DMS53 treated with DMSO at 0.1 percent for 48 hours (cell line): ENCODE results near the gene SPATA4.
A peak's percentile ranks its signal among the peaks of the same experiment; 100 is the strongest.
"Not testable (repeated sequence)": the region's sequence is repeated elsewhere in the genome, so short reads cannot be mapped to it uniquely, and the experiment has no call there.

ENCODE experiments used
- DNase-seq: peaks from one replicate; lab custom pipeline; 2025; ENCODE audit not compliant: unreplicated experiment; lab: John Stamatoyannopoulos, UW

SPATA4 gene

DNA sequence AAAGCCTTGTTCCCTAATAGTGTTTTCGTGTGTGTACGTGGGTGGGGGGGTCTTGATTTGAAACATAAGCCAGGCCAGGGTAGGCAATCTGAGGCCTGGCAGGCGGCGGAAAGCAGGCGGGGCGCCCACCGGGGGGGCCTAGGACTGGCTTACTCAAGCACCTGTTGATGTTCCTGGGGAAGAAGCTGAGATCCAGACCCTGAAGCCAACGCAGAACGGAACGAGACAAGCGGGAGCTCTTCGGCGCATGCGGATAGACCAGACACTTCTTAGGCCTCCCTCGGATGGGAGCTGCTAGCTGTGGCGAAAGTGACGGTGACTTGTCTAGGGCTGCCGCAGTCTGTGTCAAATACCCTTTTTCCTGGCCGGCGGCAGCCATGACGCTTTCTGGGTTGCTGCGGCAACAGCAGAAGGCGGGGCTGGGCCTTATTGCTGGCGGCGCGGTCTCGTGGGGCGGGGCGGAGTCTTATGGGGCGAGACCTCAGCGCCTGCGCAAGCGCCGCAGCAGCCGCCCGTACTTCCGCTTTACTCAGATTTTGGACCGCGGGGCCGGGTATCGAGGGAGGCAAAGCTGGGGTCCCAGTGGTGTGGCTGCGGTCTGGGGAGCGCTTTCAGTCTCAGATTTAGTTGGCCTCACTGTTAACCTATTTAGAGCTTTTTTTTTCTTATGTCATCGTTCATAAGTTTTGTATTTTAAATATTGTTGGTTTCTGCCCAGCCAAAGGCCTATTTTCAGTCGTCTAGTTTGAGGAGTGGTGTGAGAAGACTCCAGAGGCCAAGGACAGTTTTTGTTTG is at the start of gene SPATA4:
Gene SPATA4 (minus strand): TSS at position 402 of the 795 bp plus-strand sequence. CDS start 23 bp downstream, at position 379.
- peak; percentile 84 for DNase-seq

GRCh38 chr4:176242764-176243347 is 47.5 kb upstream of the SPATA4 start:
- DNase-seq: no peak

DNA sequence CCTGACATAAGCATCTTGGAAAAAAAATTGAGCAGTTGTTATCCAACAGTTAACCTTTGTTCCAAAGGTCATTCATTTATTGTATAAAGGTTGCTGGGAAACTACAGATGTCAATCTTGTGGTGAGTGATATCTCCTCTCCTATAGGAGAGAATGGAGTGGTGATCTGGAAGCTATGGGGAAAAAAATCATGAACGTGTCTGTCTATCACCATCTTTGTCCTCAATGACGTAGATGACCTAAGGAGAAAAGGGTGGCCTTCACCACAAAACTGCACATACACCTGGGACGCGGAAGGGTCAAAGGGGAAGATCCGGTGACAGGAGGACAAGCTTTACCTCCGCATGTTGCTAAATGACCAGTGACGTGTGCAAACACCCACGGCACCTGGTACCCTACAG is 46.3 kb upstream of the SPATA4 start:
- DNase-seq: no peak

GRCh38 chr4:176238826-176239225 is 43.4 kb upstream of the SPATA4 start:
- peak; percentile 47 for DNase-seq

DNA sequence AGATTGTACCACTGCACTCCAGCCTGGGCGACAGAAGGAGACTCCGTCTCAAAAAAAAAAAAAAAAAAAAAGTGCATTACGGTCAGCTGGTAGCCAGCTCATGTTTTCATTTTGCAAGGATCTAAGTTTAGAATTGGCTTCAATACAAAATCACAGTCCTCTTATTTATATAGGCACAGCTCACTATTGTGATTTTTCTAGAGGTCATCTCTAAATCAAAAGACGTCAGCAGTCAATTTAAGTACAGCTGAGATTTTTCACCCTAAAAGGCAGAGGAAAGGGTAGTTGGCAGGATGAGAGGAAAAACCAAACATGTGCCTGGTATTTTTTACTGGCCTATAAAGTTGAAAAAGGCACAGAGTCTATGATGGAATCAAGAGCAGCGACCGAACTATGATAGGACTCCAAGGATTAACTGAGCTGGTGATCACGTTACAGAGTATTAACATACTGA is 42.8 kb upstream of the SPATA4 start:
- no peak for DNase-seq

DNA sequence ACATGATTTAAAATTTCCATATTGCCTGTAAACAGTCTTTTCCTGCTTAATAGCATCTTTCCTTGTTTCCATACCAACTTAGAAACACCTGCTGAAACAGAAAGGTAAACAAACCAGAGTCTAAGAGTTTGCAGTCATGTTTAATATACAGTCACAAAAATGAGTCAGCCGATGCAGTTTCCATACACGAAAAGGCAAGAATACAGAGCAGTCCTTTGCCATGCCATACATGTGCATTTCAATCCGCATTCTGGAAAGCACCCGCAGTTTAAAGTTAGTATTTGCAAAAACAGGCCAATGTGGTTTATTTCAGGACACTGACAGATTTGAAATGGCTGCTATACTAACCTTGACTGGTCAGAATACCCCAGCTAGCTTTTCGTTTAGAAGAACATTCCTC is 41.6 kb upstream of the SPATA4 start:
- DNase-seq: peak; percentile 61

DNA sequence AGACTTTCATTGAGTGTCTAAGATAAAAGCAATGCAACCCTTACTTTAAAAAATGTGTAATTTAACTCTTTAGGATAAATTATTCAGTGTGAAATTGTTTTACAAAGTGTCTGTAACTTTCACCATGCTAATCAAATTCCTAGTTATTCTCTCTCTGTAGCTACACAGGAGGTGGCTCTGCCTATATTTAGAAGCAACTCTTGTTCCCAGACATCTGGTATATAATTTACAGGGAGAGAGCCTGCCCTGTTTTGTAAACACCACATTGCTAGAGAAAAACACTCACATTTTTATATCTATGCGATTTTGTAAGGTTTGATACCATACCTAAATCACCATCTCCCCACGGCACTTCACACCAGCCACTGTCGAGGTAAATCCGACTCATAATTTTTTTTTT is 35.5 kb upstream of the SPATA4 start:
- no peak for DNase-seq

DNA sequence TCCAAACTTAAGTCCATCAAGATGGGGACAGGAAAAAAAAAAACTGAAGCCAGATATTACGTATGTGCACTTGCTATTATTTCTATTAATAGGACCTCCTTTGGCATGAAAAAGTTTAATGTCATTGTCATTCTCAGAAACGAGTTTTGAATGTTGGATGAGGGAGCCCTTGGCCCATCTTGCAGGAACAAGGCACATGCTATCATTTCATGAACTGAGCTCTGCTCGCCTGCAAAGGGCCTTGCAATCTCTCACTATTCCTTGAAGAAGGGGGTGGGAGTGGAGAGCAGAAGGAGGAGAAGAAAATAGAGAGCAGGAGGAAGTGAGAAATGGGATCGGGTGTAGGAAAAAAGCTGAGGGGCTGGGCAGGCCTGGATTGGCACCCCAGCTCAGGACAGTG is 34.3 kb upstream of the SPATA4 start:
- DNase-seq: no peak

DNA sequence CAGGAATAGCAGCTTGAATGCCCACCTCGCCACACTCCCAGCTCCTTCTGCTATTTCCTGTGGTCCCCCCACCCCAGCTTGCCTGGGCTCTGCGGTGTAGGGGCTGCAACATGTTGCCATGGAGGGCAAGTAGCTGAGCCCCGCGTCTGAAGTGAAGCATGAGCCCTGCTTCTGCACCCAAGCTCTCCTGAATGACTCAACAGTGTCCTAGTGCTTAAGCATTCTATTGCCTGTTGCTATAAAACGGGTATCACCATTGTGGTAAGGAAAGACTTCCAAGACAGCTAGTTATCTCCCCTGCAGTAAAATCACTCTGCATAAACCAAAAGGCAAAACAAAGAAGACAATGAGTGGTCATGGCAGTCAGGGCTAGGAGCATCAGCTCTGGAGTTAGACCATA is 31.4 kb upstream of the SPATA4 start:
- no peak for DNase-seq

DNA sequence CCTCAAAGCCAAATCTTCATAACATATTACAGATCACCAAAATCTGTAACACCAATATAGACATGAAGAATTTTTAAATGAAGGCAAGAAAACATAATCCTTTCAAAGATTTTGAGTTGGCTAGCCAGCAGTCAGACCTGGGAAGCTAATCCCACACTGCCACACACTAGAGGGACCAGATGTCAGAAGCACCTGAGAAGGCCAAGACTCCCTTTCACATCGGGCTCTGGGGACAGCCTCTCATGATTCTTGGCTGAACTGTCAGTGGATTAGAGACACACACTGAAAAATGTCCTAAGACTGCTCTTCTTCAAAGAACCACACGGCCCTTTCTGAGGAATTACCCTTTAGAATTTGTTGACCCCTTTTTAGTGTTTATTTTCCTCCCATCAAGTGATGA is 28.2 kb upstream of the SPATA4 start:
- no peak for DNase-seq

DNA sequence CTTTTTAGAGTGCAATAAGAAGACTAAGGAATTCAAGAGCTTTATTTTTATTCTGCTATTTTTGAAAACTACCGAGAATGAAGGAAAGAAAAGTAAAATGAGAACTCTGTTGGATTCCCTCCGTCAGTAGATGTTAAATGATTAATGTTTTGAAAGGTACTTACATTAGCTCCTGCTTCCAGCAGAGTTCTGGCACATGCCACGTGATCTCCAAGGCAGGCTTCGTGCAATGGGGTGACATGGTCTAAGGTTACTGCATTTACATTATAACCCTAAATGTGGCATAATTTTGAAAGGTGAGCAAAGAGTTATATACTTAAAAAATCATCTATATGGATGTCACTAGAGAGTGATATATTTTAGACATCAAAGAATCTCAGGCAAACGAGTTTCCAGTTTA is 26.8 kb upstream of the SPATA4 start:
- DNase-seq: no peak

- DNase-seq: no peak
Observed at GRCh38 chr4:176217510-176217909, 22.1 kb upstream of the SPATA4 start.

- not testable (repeated sequence) for DNase-seq
Observed at GRCh38 chr4:176212351-176212750, 17.0 kb upstream of the SPATA4 start.

GRCh38 chr4:176210579-176211296 is 15.4 kb upstream of the SPATA4 start:
- DNase-seq: no peak

DNA sequence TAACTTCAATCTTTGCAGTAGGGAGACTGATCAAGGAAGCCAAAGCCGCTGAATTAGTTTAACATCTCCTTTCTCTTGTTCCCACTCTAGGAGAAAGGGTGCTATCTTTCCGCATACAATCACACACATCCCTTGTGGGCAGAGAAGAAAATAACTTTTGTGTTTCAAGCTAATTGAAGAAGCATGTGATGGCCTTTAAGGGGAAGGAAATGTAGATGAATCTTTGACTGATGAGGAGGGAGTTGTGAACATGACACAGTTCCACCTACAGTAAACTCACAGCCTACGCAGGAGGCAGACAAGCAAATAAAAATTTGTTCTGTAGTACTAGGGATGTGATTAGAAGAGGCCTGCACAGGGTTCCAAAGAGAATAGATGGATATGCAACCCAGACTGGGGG is 14.7 kb upstream of the SPATA4 start:
- DNase-seq: no peak

GRCh38 chr4:176209535-176209934 is 14.2 kb upstream of the SPATA4 start:
- no peak for DNase-seq

DNA sequence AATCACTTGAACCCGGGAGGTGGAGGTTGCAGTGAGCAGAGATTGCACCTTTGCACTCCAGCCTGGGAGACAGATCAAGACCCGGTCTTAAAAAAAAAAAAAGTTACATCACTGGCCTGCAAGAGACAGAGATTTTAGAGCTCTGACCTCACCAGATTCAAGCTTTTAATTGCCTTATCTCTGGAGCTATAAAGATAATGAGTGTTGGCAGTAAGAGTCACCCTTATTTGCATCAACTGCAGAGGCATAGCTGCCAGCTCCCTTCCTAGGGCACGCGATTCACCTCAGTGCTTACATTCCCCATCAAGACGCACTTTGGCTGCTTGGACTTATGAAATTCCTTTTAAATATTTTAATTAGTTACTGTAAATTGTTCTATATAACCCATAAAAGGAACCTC is 12.5 kb upstream of the SPATA4 start:
- no peak for DNase-seq

DNA sequence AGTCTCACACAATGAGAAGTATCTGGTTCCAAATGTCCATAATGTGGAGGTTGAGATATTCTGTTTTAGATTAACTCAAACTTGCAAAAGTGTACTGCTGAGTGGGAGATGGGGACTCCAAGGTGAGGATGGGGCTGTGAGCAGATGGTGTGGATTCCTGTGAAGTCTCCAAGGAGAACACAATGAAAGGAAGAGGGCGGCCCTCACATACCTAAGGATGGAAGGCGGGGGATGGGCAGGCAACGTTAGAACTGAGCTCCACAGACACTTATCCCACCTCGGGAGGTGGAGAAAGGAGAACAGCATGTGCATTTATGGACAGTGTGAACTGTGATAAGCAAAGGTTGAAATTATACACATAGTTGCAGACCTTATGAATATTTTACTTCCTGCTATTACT is 9.9 kb upstream of the SPATA4 start:
- no peak for DNase-seq

DNA sequence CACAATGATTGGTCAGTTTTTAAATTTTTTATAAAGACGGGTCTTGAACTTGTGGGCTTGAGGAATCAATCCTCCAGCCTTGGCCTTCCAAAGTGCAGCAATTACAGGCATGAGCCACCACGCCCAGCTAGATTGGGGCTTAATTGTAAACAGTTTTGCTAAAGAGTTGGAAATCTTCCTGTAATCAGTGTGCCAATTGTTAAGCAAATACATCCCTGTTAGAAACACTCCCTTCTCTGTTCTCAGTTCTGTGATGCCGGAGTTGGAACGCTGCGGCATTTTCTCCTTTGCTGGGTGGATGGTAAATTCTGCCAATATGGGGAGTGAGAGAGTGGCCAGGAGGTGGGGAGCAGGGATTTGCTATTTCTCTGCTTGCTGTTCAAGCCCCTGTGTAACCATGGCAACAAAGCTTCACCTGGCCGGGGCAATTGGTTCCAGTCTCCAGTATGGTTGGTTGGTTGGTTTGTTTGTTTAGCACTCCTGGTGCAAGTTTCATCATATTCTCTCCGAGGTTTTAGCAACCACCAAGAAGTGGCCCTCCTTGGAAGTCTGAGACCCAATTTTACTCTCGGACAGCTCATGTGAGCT is 3.0 kb upstream of the SPATA4 start:
- peak; percentile 9 for DNase-seq

- DNase-seq: no peak
Observed at GRCh38 chr4:176193938-176194337, 1.4 kb downstream of the SPATA4 start.

DNA sequence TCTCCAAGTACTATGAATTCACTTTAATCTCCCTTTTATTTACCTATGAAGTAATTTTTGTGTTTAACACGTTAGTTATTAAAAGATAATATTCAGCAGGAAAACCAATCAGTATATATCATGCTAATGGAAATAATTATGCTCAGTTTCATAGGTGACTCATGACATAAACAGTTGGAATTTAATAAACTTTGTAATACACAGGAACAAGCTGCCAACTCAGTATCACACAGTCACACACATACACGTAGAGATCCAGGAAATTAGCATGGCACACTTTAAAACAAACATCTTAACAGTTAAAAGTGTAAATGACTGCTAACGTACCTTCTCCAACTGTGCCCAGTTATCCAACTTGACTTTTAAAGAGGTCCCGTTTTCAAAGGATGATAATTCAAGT is 2.3 kb downstream of the SPATA4 start:
- no peak for DNase-seq

- DNase-seq: peak; percentile 57
Observed at GRCh38 chr4:176191974-176192373, 3.4 kb downstream of the SPATA4 start.
